GM12878 (cell line): Measurements from ENCODE around the gene ABCA13. TPM values are rescaled to one million over a fixed set of nuclear protein-coding genes. Genes with fewer than 3 reads are reported as not detected.

Source experiments
- ATAC-seq: fragments of 200-7000 bp; cut with Tn5 transposase; 3 replicates; pipeline ENCODE4 v1.9.1; 2020; ENCODE audit warnings: mild to moderate bottlenecking, moderate library complexity
- BruUV-seq: library from RNA; stranded (reverse); fragments of 400-500 nt; replicated peaks from 2 replicates; lab custom pipeline; 2021; lab: Mats Ljungman, UMichigan
- CTCF ChIA-PET: fragments of 300-600 bp; sonication (Branson Sonifier 250); formaldehyde crosslinking; extraction: SDS; loops from one replicate; lab custom pipeline; 2021; ENCODE audit warnings: inconsistent platforms; lab: Yijun Ruan, JAX
- POLR2A ChIA-PET: fragments of 350-600 bp; formaldehyde crosslinking; extraction: SDS; loops from one replicate; lab custom pipeline; 2021; ENCODE audit warnings: inconsistent platforms; lab: Charles Lee
- RAD21 ChIA-PET: fragments of 300-600 bp; sonication (Branson Sonifier 250); formaldehyde crosslinking; loops from one replicate; lab custom pipeline; 2023; ENCODE audit warnings: antibody characterized with exemption; ENCODE audit not compliant: unreplicated experiment; lab: Charles Lee
- SMC1A ChIA-PET: fragments of 300-600 bp; sonication (Branson Sonifier 250); formaldehyde crosslinking; loops from one replicate; lab custom pipeline; 2023; ENCODE audit not compliant: unreplicated experiment, uncharacterized antibody; lab: Charles Lee
- DNase-seq: peaks from one replicate; pipeline ENCODE4 v3.0.0-alpha.2; 2011; ENCODE audit warnings: low read depth, low spot score
- FAIRE-seq: peaks from 3 replicates; lab custom pipeline; 2011; peaks lifted over from hg19 to GRCh38; lab: Jason Lieb, UNC
- H2AFZ ChIP-seq: 2 replicates; pipeline ENCODE4 v1.6.0; 2011; ENCODE audit warnings: low read depth, low read length, control low read depth; ENCODE audit not compliant: control insufficient read depth
- H3K27ac ChIP-seq: 2 replicates; pipeline ENCODE4 v1.5.1; 2011; ENCODE audit warnings: control low read depth; ENCODE audit not compliant: control insufficient read depth, insufficient read depth
- H3K27me3 ChIP-seq, 2 experiments: replicated peaks in 1 of 2; 2 replicates each; pipeline versions ENCODE4 v1.6.0 to v1.6.1; 2011; ENCODE audit warnings: low read length in 1 of 2; ENCODE audit not compliant: control insufficient read depth in 2 of 2, insufficient read depth in 2 of 2
- H3K36me3 ChIP-seq, 2 experiments: 2 replicates each; pipeline ENCODE4 v1.5.1; 2011; ENCODE audit warnings: low read length in 1 of 2; ENCODE audit not compliant: control insufficient read depth in 2 of 2, insufficient read depth in 2 of 2
- H3K4me1 ChIP-seq: 2 replicates; pipeline ENCODE4 v1.6.1; 2011; ENCODE audit warnings: mild to moderate bottlenecking, low read length, moderate library complexity, mixed read lengths; ENCODE audit not compliant: control insufficient read depth, insufficient read depth
- H3K4me2 ChIP-seq: 2 replicates; pipeline ENCODE4 v1.6.0; 2011; ENCODE audit warnings: control low read depth; ENCODE audit not compliant: control insufficient read depth, insufficient read depth
- H3K4me3 ChIP-seq: fragments of 200-600 bp; sonication (generic); 2 replicates; pipeline ENCODE4 v1.5.1; 2016
- H3K79me2 ChIP-seq: 2 replicates; pipeline ENCODE4 v1.6.0; 2011; ENCODE audit warnings: low read length; ENCODE audit not compliant: control insufficient read depth, insufficient read depth
- H3K9ac ChIP-seq: 2 replicates; pipeline ENCODE4 v1.8.0; 2011; ENCODE audit warnings: low read length, control low read depth, mixed read lengths; ENCODE audit not compliant: control insufficient read depth, insufficient read depth
- H3K9me3 ChIP-seq: replicated peaks from 3 replicates; pipeline ENCODE4 v1.5.1; 2011; ENCODE audit warnings: mild to moderate bottlenecking, low read length; ENCODE audit not compliant: control insufficient read depth, insufficient read depth
- H4K20me1 ChIP-seq: 2 replicates; pipeline ENCODE4 v1.6.0; 2011; ENCODE audit not compliant: control insufficient read depth, insufficient read depth
- ELK1 ChIP-seq: IDR thresholded peaks from 2 replicates; pipeline ENCODE4 v1.6.1; 2012; ENCODE audit warnings: low read depth, low read length, improper control_type of control experiment
- MEF2A ChIP-seq: IDR thresholded peaks from 2 replicates; pipeline ENCODE4 v1.6.1; 2011; ENCODE audit warnings: low read depth, mild to moderate bottlenecking, low read length, moderate library complexity; ENCODE audit not compliant: insufficient read depth
- MTA2 ChIP-seq: fragments of 450-650 bp; IDR thresholded peaks from 2 replicates; pipeline ENCODE4 v1.6.1; 2016; ENCODE audit warnings: low read depth, mild to moderate bottlenecking, moderate library complexity
- POLR2A ChIP-seq: IDR thresholded peaks from 2 replicates; pipeline ENCODE4 v1.6.1; 2011; ENCODE audit warnings: low read depth, mild to moderate bottlenecking, low read length
- RAD21 ChIP-seq: IDR thresholded peaks from 2 replicates; pipeline ENCODE4 v1.6.1; 2011; ENCODE audit warnings: mild to moderate bottlenecking, low read depth, low read length, moderate library complexity; ENCODE audit not compliant: insufficient read depth
- SREBF1 ChIP-seq: IDR thresholded peaks from 2 replicates; pipeline ENCODE4 v1.6.1; 2012; ENCODE audit warnings: mild to moderate bottlenecking, low read length
- STAT1 ChIP-seq: fragments of 450-650 bp; conservative IDR thresholded peaks from 2 replicates; pipeline ENCODE4 v1.6.1; 2014; ENCODE audit warnings: antibody characterized with exemption, mild to moderate bottlenecking
- TCF12 ChIP-seq: IDR thresholded peaks from 2 replicates; pipeline ENCODE4 v1.6.1; 2011; ENCODE audit warnings: low read depth, mild to moderate bottlenecking, low read length
- WGBS: methylation state at CpG from one replicate; pipeline ENCODE4 v1.1.6; 2016; ENCODE audit warnings: low lambda C conversion rate; ENCODE audit not compliant: insufficient replicate concordance, insufficient coverage; ENCODE audit errors: missing lambda C conversion rate; 5-methylcytosine and 5-hydroxymethylcytosine counted together
- in situ Hi-C: fragments of 300-500 bp; cut with MboI; formaldehyde crosslinking; loops from 9 replicates; pipeline ENCODE4 v1.14.3; 2018; ENCODE audit warnings: mixed read lengths
- intact Hi-C: fragments of 100-400 bp; cut with micrococcal nuclease; formaldehyde crosslinking; loops from one replicate; pipeline ENCODE4 v1.14.2; 2022; ENCODE audit not compliant: unreplicated experiment
- polyA plus RNA-seq, 11 experiments: library from polyadenylated mRNA; depleted of rRNA in 4 of 11; unstranded in 6 of 11; stranded (reverse) in 5 of 11; fragments of >200 nt; fragmentation: Nextera tagmentation in 4 of 11; fragmentation: Illumina TruSeq in 1 of 11; extraction: Ambion mirVana in 4 of 11; extraction: Trizol in 1 of 11; gene quantifications; 1 replicate in 1 of 11; 2 replicates in 10 of 11; pipeline versions ENCODE4 v1.2.1 to v1.2.3, GENCODE V29; 2011 to 2016; ENCODE audit warnings: inconsistent platforms in 2 of 11, missing spikeins in 2 of 11, low read depth in 1 of 11
- total RNA-seq, 4 experiments: library from RNA; depleted of rRNA in 3 of 4; stranded (reverse); fragments of >200 nt in 3 of 4; fragmentation: Illumina TruSeq in 1 of 4; extraction: Trizol in 1 of 4; gene quantifications; 2 replicates each; pipeline versions ENCODE4 v1.2.1 to v1.2.3, GENCODE V29; 2013 to 2021
- TF ChIP-seq, protein P1 (sequence below): fragments of 450-650 bp; IDR thresholded peaks from 2 replicates; pipeline ENCODE4 v1.6.1; 2017; ENCODE audit warnings: borderline replicate concordance
- TF ChIP-seq, protein P2 (sequence below): fragments of 450-650 bp; IDR thresholded peaks from 2 replicates; pipeline ENCODE4 v1.6.1; 2014; ENCODE audit warnings: mild to moderate bottlenecking

ABCA13 gene
- total and polyA plus RNA-seq, 10 of the 15 experiments (the other 5 are each of a cell fraction or from before 2014, with no cell fraction given): under 0.01 to 0.98 (median 0.04) TPM; not detected in 2

DNA sequence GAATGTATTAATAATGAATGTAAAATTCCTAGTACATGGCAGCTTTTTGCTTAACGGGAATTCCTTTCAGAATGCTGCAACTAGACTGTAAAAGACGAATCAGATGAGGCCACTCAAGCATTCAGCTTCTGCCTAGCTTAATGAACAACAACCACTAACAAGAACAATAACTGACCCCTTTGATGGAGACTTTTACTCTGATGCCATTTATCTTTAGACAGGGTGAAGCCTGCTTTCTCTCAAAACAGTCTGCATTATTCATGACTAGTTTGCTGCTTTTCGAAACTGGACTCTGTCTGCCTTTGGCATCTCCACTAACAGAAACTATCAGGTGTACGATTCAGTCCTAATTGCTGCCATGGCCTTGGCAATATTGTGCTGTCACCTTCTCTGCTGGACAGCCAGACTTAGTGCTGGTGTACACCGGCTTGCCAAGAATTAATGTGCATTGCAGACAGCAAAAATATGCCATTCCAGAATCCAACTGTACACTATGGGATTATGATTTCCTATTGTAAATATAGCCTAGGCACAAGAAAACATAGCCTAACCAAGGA is 457.6 kb downstream of the ABCA13 start (continued):
- TF ChIP-seq MTA2 (no peak), POLR2A (no peak), MEF2A (no peak), RAD21 (no peak), STAT1 (no peak)
- TF ChIP-seq, protein P1, sequence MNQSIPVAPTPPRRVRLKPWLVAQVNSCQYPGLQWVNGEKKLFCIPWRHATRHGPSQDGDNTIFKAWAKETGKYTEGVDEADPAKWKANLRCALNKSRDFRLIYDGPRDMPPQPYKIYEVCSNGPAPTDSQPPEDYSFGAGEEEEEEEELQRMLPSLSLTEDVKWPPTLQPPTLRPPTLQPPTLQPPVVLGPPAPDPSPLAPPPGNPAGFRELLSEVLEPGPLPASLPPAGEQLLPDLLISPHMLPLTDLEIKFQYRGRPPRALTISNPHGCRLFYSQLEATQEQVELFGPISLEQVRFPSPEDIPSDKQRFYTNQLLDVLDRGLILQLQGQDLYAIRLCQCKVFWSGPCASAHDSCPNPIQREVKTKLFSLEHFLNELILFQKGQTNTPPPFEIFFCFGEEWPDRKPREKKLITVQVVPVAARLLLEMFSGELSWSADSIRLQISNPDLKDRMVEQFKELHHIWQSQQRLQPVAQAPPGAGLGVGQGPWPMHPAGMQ: no peak

- SMC1A ChIA-PET: no interaction called here
- Histone ChIP-seq H3K9ac (no peak overlapping the region), H3K9me3 (no peaks in the 10 kb centered on the region), H3K4me3 (no peak overlapping the region), H3K27me3 (no peaks in the 10 kb centered on the region), H2AFZ (no peak overlapping the region), H3K27ac (no peak overlapping the region), H3K79me2 (no peaks in the 10 kb centered on the region), H3K4me2 (no peak overlapping the region), H3K36me3 (no peaks in the 10 kb centered on the region), H3K4me1 (no peaks in the 10 kb centered on the region), H4K20me1 (no peaks in the 10 kb centered on the region)
- WGBS: 0% methylated on average over 2 of the region's 2 CpGs
- ATAC-seq (no peak), DNase-seq (no peak), FAIRE-seq (no peak)
- CTCF ChIA-PET: no interaction called here
- in situ Hi-C loops (no loop called here), intact Hi-C loops (no loop called here)
- BruUV-seq: no TSS peak
- no peak for TF ChIP-seq ELK1
- TF ChIP-seq, protein P2, sequence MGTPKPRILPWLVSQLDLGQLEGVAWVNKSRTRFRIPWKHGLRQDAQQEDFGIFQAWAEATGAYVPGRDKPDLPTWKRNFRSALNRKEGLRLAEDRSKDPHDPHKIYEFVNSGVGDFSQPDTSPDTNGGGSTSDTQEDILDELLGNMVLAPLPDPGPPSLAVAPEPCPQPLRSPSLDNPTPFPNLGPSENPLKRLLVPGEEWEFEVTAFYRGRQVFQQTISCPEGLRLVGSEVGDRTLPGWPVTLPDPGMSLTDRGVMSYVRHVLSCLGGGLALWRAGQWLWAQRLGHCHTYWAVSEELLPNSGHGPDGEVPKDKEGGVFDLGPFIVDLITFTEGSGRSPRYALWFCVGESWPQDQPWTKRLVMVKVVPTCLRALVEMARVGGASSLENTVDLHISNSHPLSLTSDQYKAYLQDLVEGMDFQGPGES: no peak
- TF ChIP-seq TCF12: no peak
- no peak for TF ChIP-seq SREBF1
- POLR2A ChIA-PET: interaction anchor here (0.6 kb wide), 1 partner anchor 203 kb away, joined by 5 read pairs; no protein-coding TSS in a partner anchor
- RAD21 ChIA-PET: no interaction called here
Measured at GRCh38 chr7:48634116-48634632, 462.9 kb downstream of the ABCA13 start.
